Retinal pigment epithelial cell (primary cell): ENCODE results near the gene VAT1L.

Source experiments
- DNase-seq: peaks from one replicate; pipeline ENCODE4 v3.0.0-alpha.2; 2010; ENCODE audit warnings: low read depth
- H3K4me3 ChIP-seq: 2 replicates; pipeline ENCODE4 v1.5.1; 2011; ENCODE audit warnings: mild to moderate bottlenecking, low read length, control low read depth, moderate library complexity
- CTCF ChIP-seq: conservative IDR thresholded peaks from 2 replicates; pipeline ENCODE4 v1.5.1; 2011; ENCODE audit warnings: low read depth, low read length, control low read depth, inconsistent platforms

Gene VAT1L

GRCh38 chr16:77807021-77807420 is 18.7 kb downstream of the VAT1L start:
- no peak for TF ChIP-seq CTCF
- no peak for DNase-seq

DNA sequence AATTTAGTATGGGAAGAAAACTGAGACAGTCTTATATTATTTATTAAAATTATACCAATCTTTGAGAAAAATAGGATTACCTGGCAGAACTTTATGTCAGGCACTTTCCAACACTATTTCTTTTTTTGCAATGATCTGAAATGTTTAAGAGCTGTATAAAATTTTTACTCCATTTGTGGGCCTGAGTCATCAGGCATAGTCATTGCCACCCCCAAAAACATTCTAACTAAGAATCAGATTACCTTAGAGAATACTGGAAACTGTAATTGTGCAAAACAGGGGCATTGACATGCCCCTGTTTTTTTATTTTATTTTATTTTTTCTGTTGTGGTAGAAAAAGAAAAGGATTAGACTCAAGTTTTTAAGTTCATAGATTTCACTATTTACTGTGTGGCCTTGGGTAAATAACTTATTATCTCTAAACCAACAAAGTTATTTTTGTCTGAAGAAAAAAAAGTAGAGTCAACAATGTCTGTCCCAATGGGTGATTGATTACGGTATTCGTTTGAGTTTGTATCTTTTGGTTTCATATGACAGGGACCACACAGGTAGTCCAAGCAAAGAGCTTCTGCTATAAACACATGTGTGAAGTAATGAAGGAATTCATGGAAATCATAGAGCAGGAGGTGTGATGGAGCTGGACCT is 24.6 kb downstream of the VAT1L start:
- no peak for DNase-seq
- TF ChIP-seq CTCF, result no peak
- H3K4me3 ChIP-seq, result no peak overlapping the region

More at GRCh38 chr16:77807021-77807420, 18.7 kb downstream of the VAT1L start:
- no peak overlapping the region for H3K4me3 ChIP-seq

- no peak for TF ChIP-seq CTCF
- H3K4me3 ChIP-seq, result no peak overlapping the region
- DNase-seq, result no peak
These were observed 27.9 kb downstream of the VAT1L start for GRCh38 chr16:77816293-77816692.

- TF ChIP-seq CTCF, result no peak
- H3K4me3 ChIP-seq, result no peak overlapping the region
- no peak for DNase-seq
These were observed 32.0 kb downstream of the VAT1L start for GRCh38 chr16:77820340-77820739.

GRCh38 chr16:77822661-77823060 is 34.3 kb downstream of the VAT1L start:
- no peak for TF ChIP-seq CTCF
- H3K4me3 ChIP-seq, result no peak overlapping the region
- DNase-seq, result no peak

DNA sequence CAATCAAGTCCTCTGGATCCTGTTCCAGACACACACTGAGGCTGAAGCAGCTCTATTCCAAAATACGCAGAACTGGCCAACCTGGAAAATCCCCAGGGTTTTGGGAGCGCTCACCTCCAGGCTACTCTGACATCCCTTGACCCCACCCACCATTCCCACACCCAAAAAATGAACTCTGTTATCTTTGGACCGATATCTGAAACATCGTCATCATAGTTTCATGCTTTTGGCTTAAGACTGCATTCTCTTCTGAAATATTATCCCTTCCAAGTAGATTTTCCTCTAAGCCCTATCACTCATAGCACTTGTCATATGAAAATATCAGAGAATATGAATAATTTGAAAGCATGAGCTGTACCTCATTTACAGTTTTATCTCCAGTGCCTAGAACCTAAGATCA is 34.7 kb downstream of the VAT1L start:
- no peak overlapping the region for H3K4me3 ChIP-seq
- no peak for DNase-seq
- TF ChIP-seq CTCF, result no peak

- no peak overlapping the region for H3K4me3 ChIP-seq
- no peak for TF ChIP-seq CTCF
- no peak for DNase-seq
These were observed 36.8 kb downstream of the VAT1L start for GRCh38 chr16:77825196-77825595.
